Mesothelial cell of epicardium (in vitro differentiated cells): ENCODE measurements around the gene LRRIQ3. TPM values are rescaled to one million over a fixed set of nuclear protein-coding genes. Genes with fewer than 3 reads are reported as not detected.
A peak's percentile ranks its signal among the peaks of the same experiment; 100 is the strongest.
"Not testable (repeated sequence)": the region's sequence is repeated elsewhere in the genome, so short reads cannot be mapped to it uniquely, and the experiment has no call there.

Source experiments
- DNase-seq, 2 experiments: peaks; one replicate each; pipeline ENCODE4 v3.0.0; 2021; ENCODE audit warnings: low spot score in 2 of 2; ENCODE audit not compliant: unreplicated experiment in 2 of 2
- H3K27ac Mint-ChIP-seq: 2 replicates; pipeline ENCODE4 v1.8.0; 2021; ENCODE audit warnings: mixed read lengths
- H3K27me3 Mint-ChIP-seq: 2 replicates; pipeline ENCODE4 v1.8.0; 2021; ENCODE audit warnings: low read depth, mixed read lengths
- H3K36me3 Mint-ChIP-seq: 2 replicates; pipeline ENCODE4 v1.8.0; 2021; ENCODE audit warnings: mixed read lengths
- H3K4me1 Mint-ChIP-seq: 2 replicates; pipeline ENCODE4 v1.8.0; 2021; ENCODE audit warnings: mixed read lengths
- H3K4me3 Mint-ChIP-seq: 2 replicates; pipeline ENCODE4 v1.8.0; 2021; ENCODE audit warnings: mild to moderate bottlenecking, moderate library complexity, mixed read lengths
- H3K9me3 Mint-ChIP-seq: 2 replicates; pipeline ENCODE4 v1.8.0; 2021; ENCODE audit warnings: mixed read lengths
- total RNA-seq: library from RNA; stranded (reverse); gene quantifications from 3 replicates; pipeline ENCODE4 v1.2.1, GENCODE V29; 2021
- TF ChIP-seq, protein P1 (sequence below): fragments of 200-600 bp; sonication (generic); IDR thresholded peaks from one replicate; pipeline ENCODE4 v1.5.0; 2021; ENCODE audit warnings: antibody characterized with exemption; ENCODE audit not compliant: unreplicated experiment

The LRRIQ3 gene
- total RNA-seq, 1 donor from 2014 or later = 0.51 TPM

DNA sequence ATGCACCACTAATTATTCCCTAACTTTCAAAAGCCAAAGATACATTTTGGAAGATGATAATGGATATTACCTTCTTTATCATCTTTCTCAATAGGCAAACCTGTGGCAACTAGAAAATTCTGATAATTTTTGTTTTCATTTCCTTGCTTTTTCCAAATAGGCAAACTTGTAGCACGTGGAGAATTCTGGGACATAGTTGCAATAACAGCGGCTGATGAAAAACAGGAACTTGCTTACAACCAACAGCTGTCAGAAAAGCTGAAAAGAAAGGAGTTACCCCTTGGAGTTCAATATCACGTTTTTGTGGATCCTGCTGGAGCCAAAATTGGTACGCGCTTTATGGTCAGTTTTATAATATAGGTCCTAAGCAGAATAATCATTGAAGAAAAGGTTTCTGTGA, 1.5 kb upstream of the LRRIQ3 start:
- TF ChIP-seq, protein P1, sequence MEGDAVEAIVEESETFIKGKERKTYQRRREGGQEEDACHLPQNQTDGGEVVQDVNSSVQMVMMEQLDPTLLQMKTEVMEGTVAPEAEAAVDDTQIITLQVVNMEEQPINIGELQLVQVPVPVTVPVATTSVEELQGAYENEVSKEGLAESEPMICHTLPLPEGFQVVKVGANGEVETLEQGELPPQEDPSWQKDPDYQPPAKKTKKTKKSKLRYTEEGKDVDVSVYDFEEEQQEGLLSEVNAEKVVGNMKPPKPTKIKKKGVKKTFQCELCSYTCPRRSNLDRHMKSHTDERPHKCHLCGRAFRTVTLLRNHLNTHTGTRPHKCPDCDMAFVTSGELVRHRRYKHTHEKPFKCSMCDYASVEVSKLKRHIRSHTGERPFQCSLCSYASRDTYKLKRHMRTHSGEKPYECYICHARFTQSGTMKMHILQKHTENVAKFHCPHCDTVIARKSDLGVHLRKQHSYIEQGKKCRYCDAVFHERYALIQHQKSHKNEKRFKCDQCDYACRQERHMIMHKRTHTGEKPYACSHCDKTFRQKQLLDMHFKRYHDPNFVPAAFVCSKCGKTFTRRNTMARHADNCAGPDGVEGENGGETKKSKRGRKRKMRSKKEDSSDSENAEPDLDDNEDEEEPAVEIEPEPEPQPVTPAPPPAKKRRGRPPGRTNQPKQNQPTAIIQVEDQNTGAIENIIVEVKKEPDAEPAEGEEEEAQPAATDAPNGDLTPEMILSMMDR = no peak
- Mint-ChIP-seq H3K4me1 (peaks cover 7% of the 10 kb centered on the region), H3K36me3 (peaks cover 6% of the 10 kb centered on the region), H3K4me3 (no peak overlapping the region), H3K27me3 (no peaks in the 10 kb centered on the region), H3K27ac (no peak overlapping the region), H3K9me3 (no peaks in the 10 kb centered on the region)
- no peak for DNase-seq

DNA sequence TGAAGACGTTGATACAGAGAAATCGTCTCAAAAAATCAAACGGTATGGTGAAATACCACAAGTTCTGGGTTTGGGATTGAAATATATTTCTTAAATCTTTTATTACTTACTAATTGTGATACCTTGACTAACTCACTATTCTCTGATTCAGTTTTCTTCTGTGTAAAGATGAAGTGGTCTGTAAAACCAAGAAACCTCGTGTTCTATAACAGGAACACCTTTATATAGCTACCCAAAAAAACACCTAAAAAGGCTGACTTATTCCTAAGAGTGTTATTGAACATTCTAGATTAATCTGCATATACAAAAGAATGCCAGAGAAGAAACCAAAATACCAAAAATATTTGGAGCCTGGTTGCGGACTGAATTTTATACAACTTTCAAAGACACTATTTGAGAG, 721 bp downstream of the LRRIQ3 start:
- TF ChIP-seq, protein P1 = no peak
- peaks cover 7% of the 10 kb centered on the region for H3K4me1 Mint-ChIP-seq
- peaks cover 3% of the 10 kb centered on the region for H3K36me3 Mint-ChIP-seq
- H3K27me3 Mint-ChIP-seq = no peaks in the 10 kb centered on the region
- H3K4me3 Mint-ChIP-seq = peak overlapping the region; percentile 89
- H3K9me3 Mint-ChIP-seq = no peaks in the 10 kb centered on the region
- peak overlapping the region; percentile 93 for H3K27ac Mint-ChIP-seq
- no peak for DNase-seq

DNA sequence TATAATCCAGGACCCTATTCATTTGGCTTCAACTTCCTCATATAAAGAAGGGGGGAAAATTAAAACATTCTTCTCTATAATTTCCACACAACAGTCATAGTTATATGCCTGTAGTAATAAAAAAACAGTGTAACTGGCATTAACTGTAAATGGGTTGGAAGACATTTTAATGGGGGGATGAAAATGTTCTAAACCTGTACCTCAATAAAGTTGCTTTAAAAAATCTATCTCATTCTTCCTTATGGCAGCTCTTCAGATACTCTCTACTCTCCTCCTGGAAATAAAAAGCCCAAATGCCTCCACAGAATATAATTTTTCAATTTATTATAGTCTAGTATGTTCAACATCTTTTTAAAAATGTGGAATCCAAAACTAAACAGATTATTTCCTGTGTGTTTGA, 2.6 kb downstream of the LRRIQ3 start:
- no peak overlapping the region for H3K4me3 Mint-ChIP-seq
- TF ChIP-seq, protein P1 = no peak

DNA sequence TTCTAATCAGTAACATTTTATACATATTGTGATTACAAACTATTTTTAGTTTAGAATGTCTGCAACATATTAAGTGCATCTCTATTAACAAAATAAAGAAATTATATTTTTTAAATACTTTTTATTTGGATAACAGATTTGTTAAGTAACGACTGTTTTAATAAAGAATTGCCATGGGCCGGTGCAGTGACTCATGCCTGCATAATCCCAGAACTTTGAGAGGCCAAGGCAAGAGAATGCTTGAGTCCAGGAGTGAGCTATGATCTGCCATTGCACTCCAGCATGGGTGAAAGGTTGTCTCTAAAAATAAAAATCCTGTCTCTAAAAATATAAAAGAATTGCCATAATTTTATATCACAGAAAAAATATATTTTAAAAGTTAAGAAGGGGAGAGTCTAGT, 4.1 kb downstream of the LRRIQ3 start:
- no peak overlapping the region for H3K4me3 Mint-ChIP-seq
- TF ChIP-seq, protein P1 = no peak
- H3K9me3 Mint-ChIP-seq = no peaks in the 10 kb centered on the region
- H3K27me3 Mint-ChIP-seq = no peaks in the 10 kb centered on the region
- no peak overlapping the region for H3K27ac Mint-ChIP-seq
- no peaks in the 10 kb centered on the region for H3K36me3 Mint-ChIP-seq
- H3K4me1 Mint-ChIP-seq = peaks cover under 1% of the 10 kb centered on the region
- DNase-seq = no peak

More for the DNA sequence above, 2.6 kb downstream of the LRRIQ3 start:
- no peaks in the 10 kb centered on the region for H3K36me3 Mint-ChIP-seq
- H3K27ac Mint-ChIP-seq = no peak overlapping the region
- DNase-seq = no peak
- no peaks in the 10 kb centered on the region for H3K27me3 Mint-ChIP-seq
- no peaks in the 10 kb centered on the region for H3K9me3 Mint-ChIP-seq
- peaks cover 7% of the 10 kb centered on the region for H3K4me1 Mint-ChIP-seq

DNA sequence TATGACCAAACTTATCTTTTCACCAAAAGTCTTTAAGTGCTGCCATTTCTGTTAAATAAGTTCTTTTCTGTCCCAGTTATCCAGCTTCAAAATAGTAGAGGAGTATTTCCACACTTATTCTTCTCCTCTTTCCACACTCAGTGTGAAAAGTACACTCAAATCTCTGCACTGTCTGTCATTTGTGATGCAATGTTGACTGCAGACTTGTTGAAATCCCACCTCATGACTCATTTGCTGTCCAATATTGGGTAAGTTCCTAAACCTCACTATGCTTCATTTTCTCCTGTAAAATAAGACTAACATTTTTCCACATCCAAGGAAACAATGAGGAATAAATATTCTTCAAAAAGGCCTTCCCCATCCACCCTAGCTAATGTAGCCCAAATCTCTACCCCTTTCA, 17.5 kb downstream of the LRRIQ3 start:
- Mint-ChIP-seq H3K4me1 (no peaks in the 10 kb centered on the region), H3K4me3 (no peak overlapping the region), H3K9me3 (peaks cover 1% of the 10 kb centered on the region), H3K36me3 (no peaks in the 10 kb centered on the region), H3K27me3 (no peaks in the 10 kb centered on the region), H3K27ac (no peak overlapping the region)
- TF ChIP-seq, protein P1 = no peak
- no peak for DNase-seq

DNA sequence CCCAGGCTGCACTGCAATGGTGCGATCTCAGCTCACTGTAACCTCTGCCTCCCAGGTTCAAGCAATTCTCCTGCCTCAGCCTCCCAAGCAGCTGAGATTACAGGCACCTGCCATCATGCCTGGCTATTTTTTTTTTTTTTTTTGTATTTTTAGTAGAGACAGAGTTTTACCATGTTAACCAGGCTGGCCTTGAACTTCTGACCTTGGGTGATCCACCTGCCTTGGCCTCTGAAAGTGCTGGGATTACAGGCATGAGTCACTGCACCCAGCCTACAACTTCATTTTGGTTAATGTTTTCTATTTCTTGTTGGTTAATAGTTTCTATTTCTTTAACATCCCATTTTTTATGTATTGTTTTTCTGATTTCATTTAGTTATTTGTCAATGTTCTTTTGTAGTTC, 23.6 kb downstream of the LRRIQ3 start:
- H3K9me3 Mint-ChIP-seq = peaks cover 16% of the 10 kb centered on the region
- not testable (repeated sequence) for H3K27ac Mint-ChIP-seq, DNase-seq, H3K36me3 Mint-ChIP-seq, H3K4me3 Mint-ChIP-seq, H3K27me3 Mint-ChIP-seq, H3K4me1 Mint-ChIP-seq
